AG09309 (cell line): Measurements from ENCODE around the gene NKD2.
"Not testable (repeated sequence)": the region's sequence is repeated elsewhere in the genome, so short reads cannot be mapped to it uniquely, and the experiment has no call there.

ENCODE experiments used
- DNase-seq: peaks from one replicate; pipeline ENCODE4 v3.0.0-alpha.2; 2010; ENCODE audit warnings: low read depth
- H3K4me3 ChIP-seq: 2 replicates; pipeline ENCODE4 v1.5.1; 2011; ENCODE audit warnings: mild to moderate bottlenecking, low read depth, low read length, moderate library complexity; ENCODE audit not compliant: control insufficient read depth
- TF ChIP-seq, protein P1 (sequence below): IDR thresholded peaks from 2 replicates; pipeline ENCODE4 v1.5.1; 2011; ENCODE audit warnings: mild to moderate bottlenecking, low read depth, low read length, inconsistent platforms; ENCODE audit not compliant: insufficient read depth, control insufficient read depth; ENCODE audit errors: missing control alignments

Gene NKD2

GRCh38 chr5:966941-967340 is 41.7 kb upstream of the NKD2 start:
- no peak for DNase-seq
- no peak overlapping the region for H3K4me3 ChIP-seq
- TF ChIP-seq, protein P1, sequence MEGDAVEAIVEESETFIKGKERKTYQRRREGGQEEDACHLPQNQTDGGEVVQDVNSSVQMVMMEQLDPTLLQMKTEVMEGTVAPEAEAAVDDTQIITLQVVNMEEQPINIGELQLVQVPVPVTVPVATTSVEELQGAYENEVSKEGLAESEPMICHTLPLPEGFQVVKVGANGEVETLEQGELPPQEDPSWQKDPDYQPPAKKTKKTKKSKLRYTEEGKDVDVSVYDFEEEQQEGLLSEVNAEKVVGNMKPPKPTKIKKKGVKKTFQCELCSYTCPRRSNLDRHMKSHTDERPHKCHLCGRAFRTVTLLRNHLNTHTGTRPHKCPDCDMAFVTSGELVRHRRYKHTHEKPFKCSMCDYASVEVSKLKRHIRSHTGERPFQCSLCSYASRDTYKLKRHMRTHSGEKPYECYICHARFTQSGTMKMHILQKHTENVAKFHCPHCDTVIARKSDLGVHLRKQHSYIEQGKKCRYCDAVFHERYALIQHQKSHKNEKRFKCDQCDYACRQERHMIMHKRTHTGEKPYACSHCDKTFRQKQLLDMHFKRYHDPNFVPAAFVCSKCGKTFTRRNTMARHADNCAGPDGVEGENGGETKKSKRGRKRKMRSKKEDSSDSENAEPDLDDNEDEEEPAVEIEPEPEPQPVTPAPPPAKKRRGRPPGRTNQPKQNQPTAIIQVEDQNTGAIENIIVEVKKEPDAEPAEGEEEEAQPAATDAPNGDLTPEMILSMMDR = no peak

DNA sequence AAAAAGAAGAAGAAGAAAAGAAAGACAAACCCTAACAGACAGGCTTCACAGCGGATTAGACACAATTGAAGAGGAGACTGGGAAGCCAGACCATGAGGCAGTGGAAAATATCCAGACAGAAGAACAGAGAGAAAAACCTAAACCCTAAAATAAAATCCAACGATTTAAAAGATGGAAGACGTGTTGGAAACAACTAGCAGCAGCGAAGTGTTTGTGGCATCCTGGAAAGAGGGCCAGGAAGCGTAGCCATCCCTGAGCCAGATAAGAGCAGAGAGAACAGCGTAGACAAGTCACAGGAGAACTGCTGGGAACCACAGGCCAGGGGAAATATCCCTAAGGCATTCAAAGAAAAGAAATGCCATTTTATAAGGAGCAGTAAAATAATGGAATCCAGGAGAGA is 39.7 kb upstream of the NKD2 start:
- no peak overlapping the region for H3K4me3 ChIP-seq
- TF ChIP-seq, protein P1 = no peak
- no peak for DNase-seq

DNA sequence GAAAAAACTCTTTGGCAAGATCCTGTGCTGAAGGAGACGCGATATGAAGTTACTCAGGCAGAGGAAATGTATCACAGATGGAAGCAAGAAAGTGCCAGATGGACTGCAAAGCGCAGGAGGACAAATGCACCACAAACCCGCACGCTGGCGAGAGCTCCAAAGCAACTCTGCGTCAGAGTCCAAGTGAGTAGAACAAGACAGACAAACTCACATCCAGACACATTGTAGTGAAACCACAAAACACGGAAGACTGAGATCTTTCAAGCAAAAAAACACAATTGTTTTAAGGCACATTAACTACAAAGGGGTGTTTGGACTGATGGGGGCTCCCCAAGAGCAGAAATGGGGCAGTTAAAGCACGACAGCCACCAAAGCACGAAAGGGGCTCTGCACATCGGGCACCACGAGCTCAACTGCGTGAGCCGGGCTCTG is 39.2 kb upstream of the NKD2 start:
- TF ChIP-seq, protein P1 = no peak
- DNase-seq = no peak
- H3K4me3 ChIP-seq = no peak overlapping the region

DNA sequence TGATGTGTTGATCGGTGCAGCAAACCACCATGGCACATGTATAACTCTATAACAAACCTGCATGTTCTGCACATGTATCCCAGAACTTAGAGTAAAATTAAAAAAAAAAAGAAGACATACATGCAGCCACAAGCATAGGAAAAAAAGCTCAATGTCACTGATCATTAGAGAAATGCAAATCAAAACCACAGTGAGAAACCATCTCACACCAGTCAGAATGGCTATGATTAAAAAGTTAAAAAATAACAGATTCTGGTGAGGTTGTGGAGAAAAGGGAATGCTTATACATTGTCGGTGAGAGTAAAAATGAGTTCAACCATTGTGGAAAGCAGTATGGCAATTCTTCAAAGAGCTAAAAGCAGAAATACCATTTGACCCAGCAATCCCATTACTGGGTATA is 36.0 kb upstream of the NKD2 start:
- DNase-seq = not testable (repeated sequence)

GRCh38 chr5:976849-977751 is 31.5 kb upstream of the NKD2 start:
- TF ChIP-seq, protein P1 = no peak

More for the DNA sequence above, 36.0 kb upstream of the NKD2 start:
- H3K4me3 ChIP-seq = not testable (repeated sequence)

DNA sequence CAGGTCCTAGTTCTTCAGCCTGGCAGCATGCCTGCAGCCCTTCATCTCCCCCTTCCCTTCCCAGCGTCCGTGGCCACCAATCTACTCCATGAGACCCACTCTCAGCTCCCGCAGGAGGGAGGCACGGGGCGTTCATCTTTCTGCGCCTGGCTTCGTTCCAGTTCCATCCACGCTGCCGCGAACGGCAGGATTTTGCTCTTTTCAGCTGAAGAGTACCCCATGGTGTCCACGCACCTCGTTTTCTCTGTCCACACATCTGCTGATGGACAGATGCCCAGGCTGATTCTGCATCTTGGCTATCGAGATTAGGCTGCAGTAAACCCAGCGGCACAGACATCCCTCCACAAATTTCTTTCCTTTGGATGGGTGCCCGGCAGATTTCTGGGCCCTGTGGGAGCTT is 30.5 kb upstream of the NKD2 start:
- TF ChIP-seq, protein P1 = no peak
- H3K4me3 ChIP-seq = no peak overlapping the region
- DNase-seq = no peak

More at GRCh38 chr5:976849-977751, 31.5 kb upstream of the NKD2 start:
- H3K4me3 ChIP-seq = no peak overlapping the region
- no peak for DNase-seq

DNA sequence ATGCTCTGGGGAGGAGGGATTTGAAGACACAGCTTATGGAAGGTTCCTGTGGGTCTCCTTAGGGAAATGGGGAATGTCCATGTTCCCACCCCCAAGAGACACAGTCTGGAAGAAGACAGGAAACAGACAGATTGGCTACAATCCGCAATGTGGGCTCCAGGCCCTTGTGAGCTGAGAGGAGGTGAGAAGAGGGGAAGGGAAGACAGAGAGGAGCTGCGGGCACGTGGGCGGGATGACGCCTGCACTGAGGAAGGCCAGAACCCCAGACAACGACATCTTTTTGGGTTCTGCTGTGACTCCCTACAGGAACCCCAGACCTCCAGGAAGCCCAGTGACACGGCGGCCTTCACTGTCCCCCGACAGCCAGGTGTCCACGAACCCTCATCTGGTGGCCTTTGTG is 29.9 kb upstream of the NKD2 start:
- DNase-seq = no peak
- TF ChIP-seq, protein P1 = no peak
- H3K4me3 ChIP-seq = no peak overlapping the region
